A673 (cell line): ENCODE measurements around the gene DSTN. TPM values are rescaled to one million over a fixed set of nuclear protein-coding genes. Genes with fewer than 3 reads are reported as not detected.

Experiments
- BruUV-seq: library from RNA; stranded (reverse); fragments of 400-500 nt; replicated peaks from 2 replicates; lab custom pipeline; 2021; lab: Mats Ljungman, UMichigan
- CTCF ChIA-PET: fragments of 300-600 bp; sonication (Branson Sonifier 250); formaldehyde crosslinking; loops from one replicate; lab custom pipeline; 2022; ENCODE audit warnings: antibody characterized with exemption; lab: Charles Lee
- POLR2A ChIA-PET: fragments of 300-600 bp; sonication (Branson Sonifier 250); formaldehyde crosslinking; loops from one replicate; lab custom pipeline; 2022; ENCODE audit warnings: antibody characterized with exemption; ENCODE audit not compliant: low non-redundant PET; lab: Charles Lee
- DNase-seq: peaks from one replicate; pipeline ENCODE4 v3.0.0-alpha.2; 2015; ENCODE audit warnings: low spot score
- H3K27ac ChIP-seq: fragments of 200-600 bp; sonication (generic); 2 replicates; pipeline ENCODE4 v1.5.1; 2016; ENCODE audit warnings: mixed run types, low read depth, mild to moderate bottlenecking, mixed read lengths, antibody characterized with exemption, low read length; ENCODE audit not compliant: poor library complexity, severe bottlenecking
- H3K27me3 ChIP-seq: fragments of 200-600 bp; sonication (generic); replicated peaks from 2 replicates; pipeline ENCODE4 v1.6.1; 2017; ENCODE audit warnings: mixed run types, low read depth, mild to moderate bottlenecking, mixed read lengths, antibody characterized with exemption, low read length; ENCODE audit not compliant: insufficient read depth, poor library complexity
- H3K36me3 ChIP-seq: fragments of 200-600 bp; sonication (generic); 2 replicates; pipeline ENCODE4 v1.6.1; 2016; ENCODE audit warnings: mixed run types, mild to moderate bottlenecking, mixed read lengths, antibody characterized with exemption, low read length; ENCODE audit not compliant: insufficient read depth, poor library complexity, severe bottlenecking
- H3K4me1 ChIP-seq: fragments of 200-600 bp; sonication (generic); 2 replicates; pipeline ENCODE4 v1.6.1; 2017; ENCODE audit warnings: mixed run types, mild to moderate bottlenecking, mixed read lengths, antibody characterized with exemption, low read length; ENCODE audit not compliant: insufficient read depth, poor library complexity, severe bottlenecking
- H3K4me3 ChIP-seq: fragments of 200-600 bp; sonication (generic); 2 replicates; pipeline ENCODE4 v1.5.1; 2016; ENCODE audit warnings: low read depth, mixed run types, mild to moderate bottlenecking, mixed read lengths, low read length; ENCODE audit not compliant: poor library complexity, severe bottlenecking
- H3K9me3 ChIP-seq: fragments of 200-600 bp; sonication (generic); 2 replicates; pipeline ENCODE4 v1.6.1; 2016; ENCODE audit warnings: mixed run types, low read depth, mild to moderate bottlenecking, mixed read lengths, antibody characterized with exemption, low read length; ENCODE audit not compliant: poor library complexity, severe bottlenecking
- CTCF ChIP-seq: fragments of 300-800, 200-600 bp; sonication (generic); conservative IDR thresholded peaks from 2 replicates; pipeline ENCODE4 v1.5.1; 2017; ENCODE audit warnings: low read depth, mild to moderate bottlenecking, antibody characterized with exemption, low read length, moderate library complexity, mixed read lengths
- EZH2 ChIP-seq: fragments of 200-600 bp; sonication (generic); IDR thresholded peaks from 2 replicates; pipeline ENCODE4 v1.6.1; 2017; ENCODE audit warnings: borderline replicate concordance, low read depth, mild to moderate bottlenecking, mixed read lengths, antibody characterized with exemption, low read length; ENCODE audit not compliant: poor library complexity, severe bottlenecking
- intact Hi-C: fragments of 100-400 bp; cut with micrococcal nuclease; formaldehyde crosslinking; loops from one replicate; pipeline ENCODE4 v1.10.0; 2022; ENCODE audit not compliant: unreplicated experiment
- total RNA-seq: library from RNA; stranded (reverse); gene quantifications from 2 replicates; pipeline ENCODE4 v1.2.3, GENCODE V29; 2021

The DSTN gene
- total RNA-seq, 1 experiment from 2014 or later = 159 TPM

DNA sequence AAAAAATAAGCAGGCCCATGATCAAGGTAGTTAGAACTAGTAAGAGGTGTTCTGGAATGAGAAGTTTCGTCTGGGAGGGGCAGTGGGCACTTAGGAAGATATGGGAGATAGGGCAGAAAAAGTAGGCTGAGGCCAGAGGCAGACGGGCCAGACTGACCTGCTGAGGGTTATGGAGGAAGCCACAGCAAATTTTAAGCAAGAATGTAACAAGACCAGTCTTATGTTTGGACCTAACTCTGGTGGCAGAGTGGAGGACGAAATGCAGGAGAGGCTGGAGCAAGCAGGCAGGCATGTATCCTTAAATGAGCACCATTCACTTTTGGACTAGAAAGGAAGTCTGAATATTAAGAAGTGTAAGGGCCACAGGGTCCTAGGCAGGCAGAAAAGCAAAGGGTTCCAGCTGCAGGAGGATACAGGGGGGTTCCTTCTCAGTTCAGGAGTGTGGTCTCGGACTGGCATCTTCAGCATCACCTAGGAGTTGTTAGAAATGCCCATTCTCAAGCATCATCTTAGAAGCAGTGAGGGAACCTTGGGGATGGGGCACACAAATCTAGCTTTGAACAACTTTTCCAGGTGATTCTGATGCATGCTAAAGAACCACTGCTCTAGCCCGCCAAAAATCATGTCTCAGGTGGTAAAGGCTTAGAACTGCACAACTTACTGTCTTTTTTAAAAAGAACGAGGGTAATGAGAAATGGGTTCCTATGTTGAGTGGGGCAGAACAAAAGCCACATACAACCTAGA is 1.7 kb upstream of the DSTN start:
- no peaks in the 10 kb centered on the region for H3K36me3 ChIP-seq
- H3K4me1 ChIP-seq = peaks cover 6% of the 10 kb centered on the region
- peak overlapping the region; percentile 86 for H3K4me3 ChIP-seq
- ChIA-PET POLR2A (no interaction called here), CTCF (no interaction called here)
- H3K9me3 ChIP-seq = no peaks in the 10 kb centered on the region
- no TSS peak for BruUV-seq
- intact Hi-C loops = loop anchor here (5.0 kb wide), 1 partner anchor 94 kb away; no protein-coding TSS in a partner anchor
- H3K27me3 ChIP-seq = no peaks in the 10 kb centered on the region
- no peak for TF ChIP-seq EZH2
- TF ChIP-seq CTCF = no peak
- H3K27ac ChIP-seq = no peak overlapping the region
- no peak for DNase-seq

GRCh38 chr20:17568972-17569521 is 828 bp upstream of the DSTN start:
- Histone ChIP-seq H3K9me3 (no peaks in the 10 kb centered on the region), H3K4me3 (peak overlapping the region; percentile 86), H3K27me3 (no peaks in the 10 kb centered on the region), H3K36me3 (no peaks in the 10 kb centered on the region), H3K27ac (peak overlapping the region; percentile 28), H3K4me1 (peaks cover 6% of the 10 kb centered on the region)
- ChIA-PET POLR2A (interaction anchor here (1.1 kb wide), 1 partner anchor 46 kb away, joined by 4 read pairs; no protein-coding TSS in a partner anchor), CTCF (no interaction called here)
- TF ChIP-seq CTCF (no peak), EZH2 (no peak)
- no TSS peak for BruUV-seq
- DNase-seq = peak; percentile 73
- intact Hi-C loops = loop anchor here (5.0 kb wide), 1 partner anchor 93 kb away; no protein-coding TSS in a partner anchor

DNA sequence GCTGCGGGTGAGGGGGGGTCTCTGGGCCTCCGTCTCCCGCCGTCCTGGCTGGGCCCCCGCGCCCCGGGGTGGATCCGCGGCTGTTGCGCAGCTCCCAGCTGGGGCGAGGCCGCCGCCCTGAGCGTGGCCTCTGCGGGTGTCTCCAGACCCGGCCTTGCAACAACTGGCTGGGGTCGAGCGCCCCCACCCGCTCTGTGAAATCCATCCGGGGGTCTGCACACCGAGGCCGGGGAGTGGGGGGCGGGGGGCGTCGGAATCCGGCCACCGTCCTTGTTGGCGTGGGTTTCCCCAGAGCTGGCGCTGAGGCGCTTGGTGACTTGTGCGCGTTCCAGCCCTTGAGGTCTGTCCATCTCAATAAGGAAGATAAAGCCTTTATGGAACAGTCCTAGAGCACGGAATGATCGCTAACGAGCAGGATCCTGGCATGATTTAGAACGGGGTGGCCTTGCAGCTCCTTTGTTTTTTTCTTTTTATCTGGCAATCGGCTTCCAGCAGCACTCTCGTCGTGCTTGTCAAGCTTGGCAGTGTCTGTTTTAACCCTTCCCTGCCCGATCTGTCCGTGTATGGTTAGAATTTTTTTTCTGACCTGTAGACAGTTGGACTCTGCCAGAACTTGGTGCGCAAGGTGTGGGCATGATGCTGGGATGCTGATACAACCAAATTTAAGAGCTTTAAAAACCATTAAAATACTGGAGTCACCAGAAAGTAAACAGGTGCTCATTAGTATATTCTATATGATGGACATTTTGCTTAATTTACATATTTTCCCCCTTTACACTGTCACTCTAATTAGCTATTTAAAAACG is 675 bp downstream of the DSTN start:
- ChIA-PET POLR2A (interaction anchor here (0.6 to 1.1 kb wide), 4 partner anchors 16 to 62 kb away, joined by 3 to 7 read pairs (median 5); no protein-coding TSS in a partner anchor), CTCF (no interaction called here)
- intact Hi-C loops = no loop called here
- Histone ChIP-seq H3K27me3 (no peaks in the 10 kb centered on the region), H3K27ac (peak overlapping the region; percentile 89), H3K9me3 (no peaks in the 10 kb centered on the region), H3K4me3 (peak overlapping the region; percentile 86), H3K4me1 (peaks cover 11% of the 10 kb centered on the region), H3K36me3 (no peaks in the 10 kb centered on the region)
- TF ChIP-seq CTCF (no peak), EZH2 (no peak)
- DNase-seq = peak; percentile 70
- BruUV-seq = no TSS peak
